ENCODE measurements around the gene CMA1.

Gene CMA1

GRCh38 chr14:24458736-24459135 is 49.3 kb downstream of the CMA1 start:
- POLR2A ChIA-PET: no interaction called here
- Histone ChIP-seq H3K4me1 (ENCODE audit: control insufficient read depth, insufficient read depth, low read length) (0 out of 2 replicates have a peak, but pooled peaks cover 2% of the 10 kb centered on the region), H3K27ac (ENCODE audit: extremely low read depth, low read depth, low read length) (no peak overlapping the region), H3K4me3 (ENCODE audit: low read depth, low read length) (no peak overlapping the region), H3K36me3 (ENCODE audit: control insufficient read depth in 2 of 2, insufficient read depth in 1 of 2, low read length in 2 of 2) (peaks cover 0 to 3% of the 10 kb centered on the region in 2 experiments; a peak in 1 of 3 replicates), H3K9me3 (ENCODE audit: control insufficient read depth, insufficient read depth, low read depth, low read length) (no peaks in the 10 kb centered on the region)
- TF ChIP-seq ZNF266 (tag by site-specific recombination; IDR thresholded peaks at IDR 0.05; ENCODE audit: low read depth): no peak
- no peak for TF ChIP-seq ZNF792 (tag by site-specific recombination; IDR thresholded peaks at IDR 0.05)
- TF ChIP-seq, protein P1, sequence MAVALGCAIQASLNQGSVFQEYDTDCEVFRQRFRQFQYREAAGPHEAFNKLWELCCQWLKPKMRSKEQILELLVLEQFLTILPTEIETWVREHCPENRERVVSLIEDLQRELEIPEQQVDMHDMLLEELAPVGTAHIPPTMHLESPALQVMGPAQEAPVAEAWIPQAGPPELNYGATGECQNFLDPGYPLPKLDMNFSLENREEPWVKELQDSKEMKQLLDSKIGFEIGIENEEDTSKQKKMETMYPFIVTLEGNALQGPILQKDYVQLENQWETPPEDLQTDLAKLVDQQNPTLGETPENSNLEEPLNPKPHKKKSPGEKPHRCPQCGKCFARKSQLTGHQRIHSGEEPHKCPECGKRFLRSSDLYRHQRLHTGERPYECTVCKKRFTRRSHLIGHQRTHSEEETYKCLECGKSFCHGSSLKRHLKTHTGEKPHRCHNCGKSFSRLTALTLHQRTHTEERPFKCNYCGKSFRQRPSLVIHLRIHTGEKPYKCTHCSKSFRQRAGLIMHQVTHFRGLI (tag by site-specific recombination; IDR thresholded peaks at IDR 0.05): no peak
- no peak for TF ChIP-seq ZNF843 (tag by site-specific recombination; IDR thresholded peaks at IDR 0.05)
- TF ChIP-seq ZNF132 (tag by site-specific recombination; IDR thresholded peaks at IDR 0.05; ENCODE audit: borderline replicate concordance): no peak
- CTCF ChIA-PET: no interaction called here

- H3K4me3 ChIP-seq (ENCODE audit: low read depth, low read length): no peak overlapping the region
- no peaks in the 10 kb centered on the region for H3K9me3 ChIP-seq (ENCODE audit: control insufficient read depth, insufficient read depth, low read depth, low read length)
- no peaks in the 10 kb centered on the region for H3K4me1 ChIP-seq (ENCODE audit: control insufficient read depth, insufficient read depth, low read length)
- peaks cover 0 to 3% of the 10 kb centered on the region in 2 experiments; a peak in 1 of 3 replicates for H3K36me3 ChIP-seq (ENCODE audit: control insufficient read depth in 2 of 2, insufficient read depth in 1 of 2, low read length in 2 of 2)
- H3K27ac ChIP-seq (ENCODE audit: extremely low read depth, low read depth, low read length): no peak overlapping the region
- TF ChIP-seq HOXC10 (CRISPR knock-in tag; IDR thresholded peaks at IDR 0.05) (no peak), ZNF19 (tag by site-specific recombination; IDR thresholded peaks at IDR 0.05; ENCODE audit: low read depth) (no peak), ZNF16 (tag by site-specific recombination; IDR thresholded peaks at IDR 0.05; ENCODE audit: low read depth) (no peak), ZNF707 (tag by site-specific recombination; IDR thresholded peaks at IDR 0.05) (no peak), SCRT2 (tag by site-specific recombination; IDR thresholded peaks at IDR 0.05) (no peak), IKZF3 (tag by site-specific recombination; IDR thresholded peaks at IDR 0.05) (no peak), ZNF2 (tag by site-specific recombination; IDR thresholded peaks at IDR 0.05) (no peak), ZNF792 (tag by site-specific recombination; IDR thresholded peaks at IDR 0.05) (no peak), MEIS1 (CRISPR knock-in tag; IDR thresholded peaks at IDR 0.05; ENCODE audit: borderline replicate concordance) (no peak), HOXD13 (CRISPR knock-in tag; IDR thresholded peaks at IDR 0.05; ENCODE audit: borderline replicate concordance) (no peak), ZNF677 (tag by site-specific recombination; IDR thresholded peaks at IDR 0.05) (no peak)
- ChIA-PET CTCF (no interaction called here), POLR2A (no interaction called here)
Observed at GRCh38 chr14:24456980-24457379, 51.1 kb downstream of the CMA1 start.

Measured in HEK293 (cell line).